CD14-positive monocyte (primary cell): ENCODE results near the gene RNF130. TPM values are rescaled to one million over a fixed set of nuclear protein-coding genes. Genes with fewer than 3 reads are reported as not detected.

ENCODE experiments used
- DNase-seq, 3 donors: peaks; one replicate each; pipeline ENCODE4 v3.0.0-alpha.2; 2011 to 2022
- H2AFZ ChIP-seq: 2 replicates; pipeline ENCODE4 v1.6.0; 2012; ENCODE audit warnings: mild to moderate bottlenecking, low read depth, low read length, inconsistent platforms; ENCODE audit not compliant: insufficient read depth, poor library complexity, severe bottlenecking
- H3K27ac ChIP-seq, 2 donors: 1 replicate in 1 of 2; 2 replicates in 1 of 2; pipeline ENCODE4 v1.5.1; 2012 to 2013; ENCODE audit warnings: low read length in 2 of 2, control low read depth in 1 of 2, inconsistent platforms in 1 of 2, low read depth in 1 of 2, mild to moderate bottlenecking in 1 of 2
- H3K27me3 ChIP-seq, 2 donors: one replicate each; pipeline versions ENCODE4 v1.6.0 to v1.6.1; 2011 to 2013; ENCODE audit warnings: low read length in 2 of 2; ENCODE audit not compliant: control insufficient read depth in 2 of 2, insufficient read depth in 2 of 2
- H3K36me3 ChIP-seq, 2 donors: replicated peaks in 1 of 2; 1 replicate in 1 of 2; 2 replicates in 1 of 2; pipeline versions ENCODE4 v1.5.1 to v1.6.1; 2012 to 2013; ENCODE audit warnings: low read length in 2 of 2, control low read depth in 1 of 2, inconsistent platforms in 1 of 2, mild to moderate bottlenecking in 1 of 2; ENCODE audit not compliant: insufficient read depth in 2 of 2, control insufficient read depth in 1 of 2
- H3K4me1 ChIP-seq, 2 donors: 1 replicate in 1 of 2; 2 replicates in 1 of 2; pipeline versions ENCODE4 v1.5.1 to v1.6.1; 2012 to 2013; ENCODE audit warnings: low read length in 2 of 2, control low read depth in 1 of 2, inconsistent platforms in 1 of 2, mild to moderate bottlenecking in 1 of 2, moderate library complexity in 1 of 2; ENCODE audit not compliant: insufficient read depth in 2 of 2, control insufficient read depth in 1 of 2
- H3K4me2 ChIP-seq: replicated peaks from 2 replicates; pipeline ENCODE3; 2012; ENCODE audit warnings: low read length, moderate library complexity, mild to moderate bottlenecking; ENCODE audit not compliant: poor library complexity, severe bottlenecking; ENCODE audit errors: extremely low read depth
- H3K4me3 ChIP-seq, 3 experiments: fragments of 200-600 bp in 1 of 3; sonication (generic) in 1 of 3; replicated peaks in 1 of 3; 1 replicate in 2 of 3; 2 replicates in 1 of 3; pipeline ENCODE4 v1.5.1; 2011 to 2013; ENCODE audit warnings: low read length in 3 of 3, mild to moderate bottlenecking in 3 of 3, control low read depth in 2 of 3, low read depth in 2 of 3, inconsistent platforms in 1 of 3, moderate library complexity in 1 of 3
- H3K79me2 ChIP-seq: 2 replicates; pipeline ENCODE4 v1.6.0; 2012; ENCODE audit warnings: mild to moderate bottlenecking, control low read depth, inconsistent platforms, low read length, moderate library complexity; ENCODE audit not compliant: insufficient read depth
- H3K9ac ChIP-seq: 2 replicates; pipeline ENCODE4 v1.6.0; 2017; ENCODE audit warnings: low read length, mild to moderate bottlenecking; ENCODE audit not compliant: insufficient read depth, poor library complexity, severe bottlenecking
- H3K9me3 ChIP-seq, 2 donors: replicated peaks in 1 of 2; 1 replicate in 1 of 2; 2 replicates in 1 of 2; pipeline versions ENCODE4 v1.5.1 to v1.6.1; 2012 to 2013; ENCODE audit warnings: low read length in 2 of 2, control low read depth in 1 of 2; ENCODE audit not compliant: control insufficient read depth in 1 of 2, insufficient read depth in 1 of 2
- H4K20me1 ChIP-seq: 2 replicates; pipeline ENCODE4 v1.6.0; 2012; ENCODE audit warnings: mild to moderate bottlenecking, low read length, control low read depth, moderate library complexity; ENCODE audit not compliant: insufficient read depth
- H3K27ac Mint-ChIP-seq, 7 donors: one replicate each; pipeline ENCODE4 v1.8.0; 2020; ENCODE audit warnings: mild to moderate bottlenecking in 7 of 7, mixed read lengths in 7 of 7, moderate library complexity in 6 of 7, inconsistent platforms in 2 of 7
- H3K27me3 Mint-ChIP-seq, 3 donors: one replicate each; pipeline ENCODE4 v1.8.0; 2021 to 2022; ENCODE audit warnings: low read depth in 3 of 3, mild to moderate bottlenecking in 3 of 3, mixed read lengths in 3 of 3, moderate library complexity in 3 of 3, inconsistent platforms in 1 of 3
- H3K36me3 Mint-ChIP-seq, 2 donors: one replicate each; pipeline ENCODE4 v1.8.0; 2020; ENCODE audit warnings: mixed read lengths in 2 of 2, inconsistent platforms in 1 of 2, mild to moderate bottlenecking in 1 of 2
- H3K4me1 Mint-ChIP-seq: one replicate; pipeline ENCODE4 v1.8.0; 2020; ENCODE audit warnings: mild to moderate bottlenecking, mixed read lengths
- H3K4me3 Mint-ChIP-seq, 2 donors: one replicate each; pipeline ENCODE4 v1.8.0; 2020; ENCODE audit warnings: mild to moderate bottlenecking in 2 of 2, mixed read lengths in 2 of 2, moderate library complexity in 1 of 2
- H3K9me3 Mint-ChIP-seq, 7 donors: one replicate each; pipeline ENCODE4 v1.8.0; 2020 to 2022; ENCODE audit warnings: mixed read lengths in 7 of 7, mild to moderate bottlenecking in 6 of 7, moderate library complexity in 6 of 7, inconsistent platforms in 2 of 7
- CTCF ChIP-seq: fragments of 200-600 bp; IDR thresholded peaks from one replicate; pipeline ENCODE4 v1.8.0; 2022; ENCODE audit warnings: antibody characterized with exemption, mild to moderate bottlenecking
- WGBS: methylation state at CpG from one replicate; pipeline ENCODE4 v1.1.5; 2013; ENCODE audit warnings: missing lambda C conversion rate; ENCODE audit not compliant: insufficient coverage; 5-methylcytosine and 5-hydroxymethylcytosine counted together
- intact Hi-C, 2 donors: fragments of 100-400 bp; cut with micrococcal nuclease; formaldehyde crosslinking; loops; one replicate each; pipeline versions ENCODE4 v1.15.0 to v1.15.1; 2023
- polyA plus RNA-seq, 3 donors: library from polyadenylated mRNA; depleted of rRNA in 1 of 3; unstranded in 2 of 3; stranded (reverse) in 1 of 3; fragments of 300-500 nt in 2 of 3; fragments of >200 nt in 1 of 3; fragmentation: Illumina TruSeq in 2 of 3; gene quantifications; 1 replicate in 2 of 3; 2 replicates in 1 of 3; pipeline ENCODE4 v1.2.3, GENCODE V29; 2012 to 2021

Gene RNF130
- polyA plus RNA-seq, 3 donors, result 294 to 439 (median 376) TPM

DNA sequence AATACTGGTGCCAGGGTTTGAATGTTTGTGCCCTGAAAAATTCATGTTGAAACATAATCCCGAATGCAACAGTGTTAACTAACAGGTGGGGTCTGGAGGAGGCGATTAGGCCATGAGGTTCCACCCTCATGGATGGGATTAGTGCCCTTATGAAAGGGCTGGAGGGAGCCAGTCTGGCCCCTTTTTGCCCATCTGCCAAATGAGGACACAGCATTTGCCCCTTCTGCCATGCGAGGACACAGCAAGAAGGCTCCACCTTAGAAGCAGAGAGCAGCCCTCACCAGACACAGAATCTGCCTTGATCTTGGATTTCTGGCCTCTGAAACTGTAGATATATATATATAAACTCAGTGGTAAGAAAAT is 32.6 kb upstream of the RNF130 start:
- H3K36me3 ChIP-seq, result no peaks in the 10 kb centered on the region
- Mint-ChIP-seq H3K36me3 (no peaks in the 10 kb centered on the region), H3K4me3 (no peak overlapping the region), H3K4me1 (no peaks in the 10 kb centered on the region), H3K27ac (no peak overlapping the region), H3K27me3 (peaks cover 2 to 8% (median 7%) of the 10 kb centered on the region in 3 donors), H3K9me3 (peaks cover 19 to 45% (median 37%) of the 10 kb centered on the region in 7 donors)
- H2AFZ ChIP-seq, result no peak overlapping the region
- H3K9me3 ChIP-seq, result peaks cover 16 to 17% of the 10 kb centered on the region in 2 donors
- H3K27ac ChIP-seq, result no peak overlapping the region
- no peaks in the 10 kb centered on the region for H3K4me1 ChIP-seq
- WGBS, result 94% methylated on average over 2 of the region's 3 CpGs
- H4K20me1 ChIP-seq, result no peaks in the 10 kb centered on the region
- intact Hi-C loops, result no loop called here
- H3K9ac ChIP-seq, result no peak overlapping the region
- H3K27me3 ChIP-seq, result no peaks in the 10 kb centered on the region
- DNase-seq, result no peak
- no peaks in the 10 kb centered on the region for H3K79me2 ChIP-seq
- H3K4me2 ChIP-seq, result no peak overlapping the region
- TF ChIP-seq CTCF, result no peak
- H3K4me3 ChIP-seq, result no peak overlapping the region

DNA sequence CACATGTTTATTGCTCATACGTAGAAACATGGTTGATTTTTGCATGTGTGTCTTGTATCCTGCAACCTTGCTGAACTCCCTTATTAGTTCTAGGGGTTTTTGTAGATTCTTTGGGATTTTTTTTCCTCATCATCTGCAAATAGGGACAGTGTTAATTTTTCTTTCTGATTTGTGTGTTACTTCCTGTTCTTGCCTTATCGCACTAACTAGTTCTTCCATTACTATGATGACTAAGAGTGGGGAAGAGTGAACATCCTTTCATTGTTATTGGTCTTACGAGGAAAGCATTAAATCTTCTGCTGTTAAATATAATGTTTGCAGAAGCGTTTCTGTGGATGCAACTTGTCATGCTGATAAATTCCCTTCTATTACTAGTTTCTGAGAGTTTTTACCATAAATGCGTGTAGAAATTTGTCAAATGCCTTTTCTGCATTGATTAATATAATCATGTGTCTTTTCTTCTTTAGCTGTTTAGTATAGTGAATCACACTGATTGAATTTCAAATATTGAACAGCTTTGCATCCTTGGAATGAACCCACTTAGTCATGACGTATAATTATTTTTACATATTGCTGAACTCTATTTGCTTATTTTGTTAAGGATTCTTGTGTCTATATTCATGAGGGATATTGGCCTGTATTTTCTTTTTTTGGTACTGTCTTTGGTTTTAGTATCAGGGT is 32.1 kb upstream of the RNF130 start:
- peaks cover 2 to 8% (median 7%) of the 10 kb centered on the region in 3 donors for H3K27me3 Mint-ChIP-seq
- no peak overlapping the region for H3K27ac ChIP-seq
- intact Hi-C loops, result no loop called here

More for the DNA sequence above, 32.1 kb upstream of the RNF130 start:
- Histone ChIP-seq H3K9ac (no peak overlapping the region), H3K9me3 (peaks cover 16 to 17% of the 10 kb centered on the region in 2 donors), H3K4me1 (no peaks in the 10 kb centered on the region), H3K36me3 (no peaks in the 10 kb centered on the region), H3K4me2 (no peak overlapping the region), H3K4me3 (no peak overlapping the region), H3K27me3 (no peaks in the 10 kb centered on the region), H2AFZ (no peak overlapping the region), H4K20me1 (no peaks in the 10 kb centered on the region), H3K79me2 (no peaks in the 10 kb centered on the region)
- H3K36me3 Mint-ChIP-seq, result no peaks in the 10 kb centered on the region
- H3K9me3 Mint-ChIP-seq, result peaks cover 19 to 45% (median 37%) of the 10 kb centered on the region in 7 donors
- no peaks in the 10 kb centered on the region for H3K4me1 Mint-ChIP-seq
- H3K4me3 Mint-ChIP-seq, result no peak overlapping the region
- DNase-seq, result no peak
- no peak overlapping the region for H3K27ac Mint-ChIP-seq
- TF ChIP-seq CTCF, result no peak
- no CpG with 5 or more reads among the region's 6 CpGs for WGBS
